T47D (cell line): ENCODE results near the gene LAMC3.

ENCODE experiments used
- DNase-seq, 2 experiments: peaks; one replicate each; pipeline versions ENCODE4 v3.0.0 to v3.0.0-alpha.2; 2011 to 2012; ENCODE audit warnings: low read depth in 1 of 2, low spot score in 1 of 2
- JUND ChIP-seq: IDR thresholded peaks from 2 replicates; pipeline ENCODE4 v1.6.1; 2012; ENCODE audit warnings: low read depth
- in situ Hi-C: cut with HindIII; loops from 2 replicates; pipeline ENCODE4 v1.10.0; 2016; ENCODE audit warnings: low sequenced_read_pairs, low pct_unique_long_range_greater_than_20kb

The LAMC3 gene

GRCh38 chr9:130982636-130983358, 26.2 kb upstream of the LAMC3 start:
- TF ChIP-seq JUND, result no peak
- in situ Hi-C loops, result no loop called here
- DNase-seq, result no peak

- DNase-seq, result no peak
- in situ Hi-C loops, result no loop called here
- no peak for TF ChIP-seq JUND
Observed at GRCh38 chr9:130983359-130983670, 25.7 kb upstream of the LAMC3 start.

GRCh38 chr9:130983970-130984369, 25.0 kb upstream of the LAMC3 start:
- DNase-seq, result no peak
- in situ Hi-C loops, result no loop called here
- TF ChIP-seq JUND, result no peak

- TF ChIP-seq JUND, result no peak
- in situ Hi-C loops, result no loop called here
- DNase-seq, result no peak
Observed at GRCh38 chr9:130984521-130984920, 24.5 kb upstream of the LAMC3 start.

GRCh38 chr9:130985029-130985428, 23.9 kb upstream of the LAMC3 start:
- in situ Hi-C loops, result no loop called here
- no peak for DNase-seq
- no peak for TF ChIP-seq JUND

- in situ Hi-C loops, result no loop called here
- no peak for TF ChIP-seq JUND
- DNase-seq, result no peak
Observed at GRCh38 chr9:130985606-130986162, 23.3 kb upstream of the LAMC3 start.

GRCh38 chr9:130986356-130986965, 22.5 kb upstream of the LAMC3 start:
- DNase-seq, result no peak
- no peak for TF ChIP-seq JUND
- in situ Hi-C loops, result no loop called here

GRCh38 chr9:130987054-130987453, 21.9 kb upstream of the LAMC3 start:
- TF ChIP-seq JUND, result no peak
- DNase-seq, result no peak
- in situ Hi-C loops, result no loop called here

GRCh38 chr9:130987738-130988399, 21.1 kb upstream of the LAMC3 start:
- no peak for DNase-seq
- TF ChIP-seq JUND, result no peak
- in situ Hi-C loops, result no loop called here

GRCh38 chr9:130988400-130988747, 20.6 kb upstream of the LAMC3 start:
- no peak for TF ChIP-seq JUND
- in situ Hi-C loops, result no loop called here
- no peak for DNase-seq

GRCh38 chr9:130988905-130989304, 20.1 kb upstream of the LAMC3 start:
- no peak for TF ChIP-seq JUND
- DNase-seq, result no peak
- in situ Hi-C loops, result no loop called here

GRCh38 chr9:130989391-130989790, 19.6 kb upstream of the LAMC3 start:
- DNase-seq, result no peak
- no peak for TF ChIP-seq JUND
- in situ Hi-C loops, result no loop called here

GRCh38 chr9:130989891-130990290, 19.1 kb upstream of the LAMC3 start:
- in situ Hi-C loops, result no loop called here
- no peak for TF ChIP-seq JUND
- no peak for DNase-seq
